Hippocampal formation (tissue), 2 donors: Measurements from ENCODE around the gene GTPBP3.

Source experiments
- DNase-seq, 2 donors: peaks; one replicate each; lab custom pipeline; 2025; lab: John Stamatoyannopoulos, UW

The GTPBP3 gene

DNA sequence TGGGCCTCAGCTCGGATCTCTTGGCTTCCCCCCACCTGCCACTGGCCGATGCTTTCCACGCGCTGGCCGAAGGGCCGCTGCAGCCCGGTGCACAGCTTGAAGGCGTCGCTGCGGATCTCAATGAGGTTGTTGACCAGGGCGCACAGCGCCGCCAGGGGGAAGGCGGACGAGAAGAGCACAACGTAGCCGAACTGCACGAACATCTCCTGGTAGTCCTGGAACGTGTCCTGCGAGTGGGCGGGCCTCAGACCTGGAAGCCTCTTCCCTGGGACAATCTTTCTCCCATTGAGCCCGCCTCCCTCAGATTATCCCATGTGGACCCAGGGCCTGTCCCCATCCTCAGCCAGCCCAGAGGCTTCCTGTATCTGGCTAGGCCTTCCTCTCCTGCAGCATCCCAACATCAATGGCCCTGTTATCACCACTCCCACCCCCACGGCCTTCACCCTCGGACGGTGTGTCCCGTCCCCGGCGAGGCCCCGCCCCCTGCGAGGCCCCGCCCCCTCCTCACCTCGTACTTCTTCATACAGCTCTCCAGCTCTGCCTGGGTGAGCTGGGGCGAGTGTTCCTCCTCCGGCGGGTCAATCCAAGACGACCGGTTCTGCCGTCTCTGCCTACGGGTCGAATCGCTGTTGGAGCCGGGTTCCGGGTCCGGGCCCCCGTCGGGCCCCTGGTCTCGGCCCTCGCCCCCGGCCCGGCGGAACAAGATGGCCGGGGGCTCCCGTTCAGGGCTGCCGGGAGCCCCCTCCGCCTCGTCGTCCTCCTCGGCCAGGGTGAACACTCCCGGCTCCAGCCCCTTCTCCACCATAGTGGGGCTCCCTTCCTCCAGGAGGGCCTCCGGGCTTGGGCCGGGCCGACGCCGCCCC lies 9.5 kb upstream of the GTPBP3 start:
- DNase-seq: no peak

DNA sequence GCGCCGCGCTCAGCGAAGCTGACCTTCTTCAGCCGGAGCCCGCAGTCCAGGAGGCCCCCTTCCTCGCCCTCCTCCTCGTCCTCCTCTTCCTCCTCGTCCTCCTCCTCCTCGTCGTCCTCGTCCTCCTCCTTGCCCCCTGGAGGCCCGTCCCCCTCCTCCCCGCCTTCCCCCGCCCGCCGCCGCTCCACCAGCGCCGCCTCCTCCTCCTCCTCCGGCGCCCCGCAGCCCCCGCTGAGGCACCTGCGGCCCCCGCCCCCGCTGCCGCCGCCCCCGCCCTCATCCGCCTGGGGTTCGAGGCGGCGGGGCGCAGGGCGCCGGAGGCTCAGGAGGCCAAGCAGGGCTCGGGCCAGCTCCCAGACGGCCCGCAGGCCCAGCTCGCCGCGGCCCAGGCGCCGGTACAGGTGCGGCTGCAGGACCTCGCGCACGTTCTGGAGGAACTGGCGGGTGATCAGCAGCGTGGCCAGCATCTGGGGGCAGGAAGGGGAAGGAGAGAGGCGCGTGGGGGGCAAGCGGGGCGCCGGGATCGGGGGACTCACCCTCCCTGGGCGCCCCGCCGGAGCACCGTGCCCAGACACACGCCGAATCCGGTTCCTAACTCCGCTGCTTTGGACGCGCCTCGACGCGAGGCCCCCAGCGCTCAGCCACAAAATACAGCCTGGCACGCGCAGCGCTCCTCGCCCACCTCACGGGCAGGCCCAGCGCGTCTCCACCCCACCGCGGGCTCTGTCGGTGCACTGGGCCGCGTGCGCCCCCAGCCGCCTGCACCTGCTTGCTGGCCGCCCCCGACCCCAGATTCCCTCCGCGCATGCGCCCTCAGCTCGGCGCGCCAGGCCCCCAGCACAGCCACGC lies 8.6 kb upstream of the GTPBP3 start:
- no peak for DNase-seq

DNA sequence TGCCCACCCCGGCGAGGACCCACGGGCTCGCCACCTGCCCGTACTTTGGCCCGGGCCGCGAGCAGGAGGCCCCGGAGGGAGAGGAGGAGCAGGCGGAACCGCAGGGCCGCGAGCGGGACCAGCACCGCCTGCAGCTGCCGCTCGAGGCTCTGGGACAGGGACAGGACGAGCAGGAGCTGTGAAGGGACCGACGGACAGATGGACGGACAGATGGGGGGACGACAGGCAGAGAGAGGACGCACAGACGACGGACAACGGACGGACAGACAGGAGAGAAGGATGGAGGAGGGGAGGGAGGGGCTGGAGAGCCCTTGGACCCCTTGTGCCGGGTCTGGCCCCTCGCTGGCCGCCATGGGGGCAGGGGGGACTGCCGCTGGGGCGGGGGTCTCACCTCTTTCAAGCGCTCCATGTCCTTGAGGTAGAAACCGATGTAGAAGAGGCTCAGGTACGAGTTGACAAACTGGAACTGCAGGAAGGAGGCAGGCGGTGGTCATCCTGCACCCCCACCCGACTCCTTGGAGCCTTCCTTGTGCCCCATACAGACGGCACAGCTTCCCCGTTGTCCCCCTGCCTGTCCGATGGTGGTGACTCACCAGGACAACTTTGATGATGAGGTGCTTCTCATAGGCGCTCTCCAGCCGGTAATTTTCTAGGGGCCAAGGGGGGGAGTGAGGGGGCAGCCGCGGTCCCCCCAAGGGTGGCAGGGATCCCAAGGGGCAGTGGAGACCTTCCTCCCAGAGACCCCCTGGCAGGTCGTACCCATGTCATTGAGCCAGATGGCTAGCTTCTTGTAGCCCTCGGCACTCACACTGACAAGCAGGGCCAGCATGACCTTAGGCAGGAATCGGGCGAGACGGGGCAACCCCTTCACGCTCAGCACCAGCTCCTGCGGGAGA lies 7.7 kb upstream of the GTPBP3 start:
- no peak for DNase-seq

DNA sequence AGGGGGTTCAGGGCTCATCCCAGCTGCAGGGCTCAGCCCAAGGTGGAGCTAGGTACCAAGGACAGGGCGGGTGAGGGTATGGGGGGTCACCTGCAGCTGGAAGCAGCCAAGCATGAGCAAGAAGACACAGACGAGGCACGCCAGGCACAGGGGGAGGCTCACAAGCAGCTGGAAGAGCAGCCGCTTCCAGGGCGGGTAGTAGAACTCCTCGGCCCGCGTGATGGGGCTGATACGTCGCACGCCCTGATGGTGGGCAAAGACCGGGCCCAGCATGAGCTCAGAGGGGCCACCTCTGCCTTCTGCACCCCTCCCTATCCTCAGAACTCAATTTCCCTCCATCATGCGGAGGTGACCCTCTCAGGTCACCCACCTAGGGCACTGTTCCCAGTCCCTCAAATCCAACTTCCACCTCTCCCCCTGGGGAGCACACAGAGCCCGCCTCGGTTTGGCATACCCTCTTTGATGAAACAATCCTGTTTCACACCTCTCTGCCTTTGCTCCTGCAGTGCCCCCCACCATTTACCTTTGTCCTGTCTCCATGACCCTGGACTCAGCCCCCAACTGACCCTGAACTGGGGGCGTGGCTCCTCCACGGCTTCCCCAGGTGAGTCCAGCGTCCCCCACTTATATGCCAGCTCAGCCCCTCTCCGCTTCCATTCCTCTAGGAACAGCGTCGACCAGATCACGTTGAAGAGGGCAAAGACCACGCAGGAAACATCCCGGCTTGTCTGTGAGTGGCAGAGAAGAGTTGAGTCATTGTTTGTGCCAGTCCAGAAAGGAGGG lies 6.9 kb upstream of the GTPBP3 start:
- DNase-seq: no peak

DNA sequence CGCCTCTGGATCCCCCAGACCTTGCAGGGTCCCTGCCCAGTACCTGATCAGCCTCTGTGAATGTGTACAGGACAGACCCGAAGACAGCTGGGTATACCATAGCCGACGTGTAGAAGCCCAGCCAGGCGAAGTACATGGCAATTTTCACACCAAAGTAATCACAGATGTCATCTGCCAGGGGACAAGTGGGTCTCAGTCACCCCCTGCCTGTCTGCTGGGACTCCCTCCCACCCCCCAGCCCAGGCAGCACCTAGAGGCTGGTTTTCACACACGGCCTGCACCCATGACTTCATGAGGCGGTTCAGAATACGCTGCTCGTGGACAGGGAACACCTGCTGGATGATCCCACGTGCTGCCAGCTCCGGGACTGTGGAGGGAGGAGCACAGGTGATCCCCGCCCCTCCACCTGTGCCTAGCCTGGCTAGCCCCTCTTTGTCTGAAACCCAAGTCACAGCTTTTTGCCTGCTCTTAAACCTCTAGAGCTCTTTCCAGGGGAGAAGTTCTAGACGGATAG lies 6.3 kb upstream of the GTPBP3 start:
- no peak for DNase-seq

DNA sequence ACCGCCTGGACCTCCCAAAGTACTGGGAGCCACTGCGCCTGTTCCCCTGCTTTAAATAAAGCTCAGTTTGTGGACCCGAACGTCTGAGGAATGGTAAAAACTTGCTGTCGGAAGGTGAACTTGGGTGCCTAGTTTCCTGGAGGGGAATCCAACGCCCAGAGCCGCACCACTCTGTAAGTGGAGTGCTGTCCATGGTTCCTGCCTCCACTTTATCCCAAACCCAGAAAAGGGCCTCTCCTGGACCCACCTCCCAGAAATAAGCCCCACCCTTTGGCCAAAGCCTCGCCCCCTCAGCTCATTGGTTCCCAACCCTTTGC lies 5.0 kb upstream of the GTPBP3 start:
- no peak for DNase-seq

DNA sequence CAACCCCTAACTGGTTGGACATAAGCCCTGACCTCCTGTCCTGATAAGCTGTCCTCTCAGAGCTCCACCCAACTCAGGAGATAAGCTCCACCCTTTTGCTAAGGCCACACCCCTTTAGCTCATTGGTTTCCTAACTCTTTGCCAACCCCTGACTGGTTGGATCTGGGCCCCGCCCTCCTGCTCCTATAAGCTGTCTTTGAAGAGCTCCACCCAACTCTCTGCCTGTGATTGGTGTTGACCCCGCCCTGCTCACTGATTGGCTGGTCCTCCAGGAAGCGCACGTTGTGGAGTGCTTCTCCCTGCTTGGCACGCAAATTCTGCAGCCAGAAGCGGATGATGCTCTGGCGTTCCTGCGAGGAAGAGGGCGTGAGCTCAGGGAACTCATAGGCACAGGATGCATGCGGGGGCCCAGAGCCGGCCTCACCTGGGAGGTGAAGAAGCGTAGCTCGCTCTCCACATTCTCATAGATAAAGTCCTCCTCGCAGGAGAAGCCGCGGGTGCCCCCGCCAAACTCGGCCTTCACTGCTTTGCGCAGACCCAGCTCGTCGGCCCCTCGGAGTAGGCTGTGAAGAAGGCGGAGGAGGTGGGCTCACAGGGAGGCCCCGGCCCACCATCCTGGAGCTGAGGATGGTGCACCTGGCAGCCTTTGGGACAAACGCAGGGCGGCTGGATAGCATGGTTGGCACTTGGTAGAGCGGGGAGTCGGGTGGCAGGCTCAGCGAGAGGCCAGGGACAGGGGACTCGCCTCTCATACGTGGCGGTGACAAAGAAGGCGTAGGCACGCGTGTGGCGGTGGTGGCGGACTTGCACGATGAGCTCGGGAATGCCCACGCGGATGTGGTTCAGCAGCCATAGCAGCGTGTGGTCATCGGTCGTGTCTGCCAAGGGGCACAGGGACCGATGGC lies 4.4 kb upstream of the GTPBP3 start:
- DNase-seq: peak in 1 of 2 donors; percentile 13

DNA sequence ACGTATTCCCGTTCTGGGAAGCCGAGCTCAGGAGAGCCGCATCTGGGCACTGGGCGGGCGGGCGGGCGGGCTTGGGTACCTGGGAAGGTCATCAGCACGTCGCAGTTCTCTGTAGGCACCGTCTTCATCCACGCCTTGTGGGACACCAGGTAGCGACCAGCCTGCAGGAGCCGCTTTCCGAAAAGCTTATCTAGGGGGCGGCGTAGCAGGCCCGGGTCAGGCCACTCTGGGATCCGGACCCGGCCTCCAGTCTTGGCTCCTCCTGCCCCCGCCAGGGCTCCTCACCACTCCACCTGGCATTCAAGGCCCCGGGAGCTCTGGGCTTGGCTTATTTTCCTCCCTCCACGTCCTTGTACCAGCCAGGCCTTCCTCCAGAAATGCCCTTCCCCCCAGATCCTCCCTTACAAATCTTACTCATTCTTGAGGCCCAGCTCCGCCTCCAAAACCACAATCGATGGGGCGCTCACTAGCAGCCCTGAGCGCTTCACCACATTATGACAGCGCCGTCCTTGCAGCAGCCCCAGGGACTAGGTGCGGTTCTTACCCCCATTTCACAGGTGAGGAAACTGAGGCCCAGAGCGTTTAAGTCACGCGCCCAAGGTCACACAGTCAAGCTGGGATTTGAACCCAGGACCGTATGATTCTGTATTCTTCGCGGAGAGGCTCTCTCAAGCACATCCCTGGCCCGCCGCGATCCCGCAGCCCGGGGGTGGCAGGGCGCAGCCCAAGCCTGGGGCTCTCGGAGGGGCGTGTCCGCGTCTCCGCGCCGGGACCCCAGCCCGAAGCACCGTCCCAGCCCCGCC lies 3.5 kb upstream of the GTPBP3 start:
- no peak for DNase-seq

DNA sequence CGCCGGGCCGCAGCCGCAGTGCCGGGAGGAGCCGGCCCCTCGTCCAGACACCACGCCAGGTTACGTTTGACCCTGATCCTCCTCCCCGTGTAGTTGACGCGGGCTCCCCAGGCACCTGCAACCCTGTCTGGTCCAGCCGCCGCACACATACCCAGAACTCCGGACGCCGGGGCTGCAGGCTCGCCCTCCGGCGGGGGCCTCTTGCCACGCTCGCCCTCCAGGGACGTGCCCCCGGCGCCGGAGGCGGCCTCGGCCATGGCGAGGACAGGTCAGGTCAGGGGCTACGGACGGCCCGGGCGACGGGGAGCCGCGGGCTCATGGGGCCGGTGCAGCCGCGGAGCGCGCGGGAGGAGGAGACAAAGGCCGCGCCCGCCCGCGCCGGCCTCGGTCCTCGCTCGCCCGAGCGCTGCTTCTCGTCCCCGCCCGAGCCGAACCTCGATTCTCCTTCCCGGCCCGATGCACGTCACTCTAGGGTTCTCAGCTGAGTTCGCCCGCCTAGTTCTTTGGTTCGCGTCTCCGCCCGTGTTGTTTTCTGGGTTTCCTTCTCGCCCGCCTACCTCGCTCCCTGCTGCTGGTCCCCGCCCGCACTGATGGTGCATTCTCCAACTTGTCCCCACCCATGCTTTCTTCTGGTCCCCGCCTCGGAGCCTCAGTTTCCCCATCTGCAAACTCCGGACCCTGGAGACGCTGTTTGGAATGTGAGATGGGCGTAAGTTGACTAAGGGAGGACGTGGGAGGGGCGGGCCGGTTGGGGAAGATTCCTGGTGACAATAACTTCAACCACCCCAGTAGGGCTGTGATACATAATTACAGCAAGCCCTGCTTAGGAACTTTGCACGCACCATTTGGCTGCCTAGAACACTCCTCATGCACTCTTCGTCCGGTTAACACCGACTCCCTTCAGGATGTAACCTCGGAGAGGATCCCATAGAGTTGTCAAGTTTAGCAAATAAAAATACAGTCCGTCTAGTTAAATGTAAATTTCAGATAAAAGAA lies 2.6 kb upstream of the GTPBP3 start, which contains the start of gene ANO8:
ANO8 (minus strand) TSS at position 442 of the 996 bp plus-strand sequence; CDS start at position 257, 185 bp downstream.
- DNase-seq: peak; percentile 91 to 96

DNA sequence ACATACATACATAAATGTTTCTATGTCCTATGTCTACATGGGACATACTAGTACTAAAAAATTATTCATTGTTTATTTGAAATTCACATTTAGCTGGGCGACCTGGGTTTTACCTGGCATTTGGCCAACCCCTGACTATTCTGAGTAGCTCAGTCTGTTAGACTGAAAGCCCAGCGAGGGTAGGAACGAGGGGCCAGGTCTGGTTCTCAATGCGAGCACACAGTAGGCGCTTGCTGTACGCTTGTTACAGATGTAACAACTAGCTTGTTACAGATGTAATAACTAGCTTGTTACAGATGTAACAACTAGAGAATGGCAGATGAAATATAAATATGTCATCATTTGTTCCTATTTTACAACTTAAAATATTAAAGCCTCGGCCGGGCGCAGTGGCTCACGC lies 1.8 kb upstream of the GTPBP3 start:
- no peak for DNase-seq

DNA sequence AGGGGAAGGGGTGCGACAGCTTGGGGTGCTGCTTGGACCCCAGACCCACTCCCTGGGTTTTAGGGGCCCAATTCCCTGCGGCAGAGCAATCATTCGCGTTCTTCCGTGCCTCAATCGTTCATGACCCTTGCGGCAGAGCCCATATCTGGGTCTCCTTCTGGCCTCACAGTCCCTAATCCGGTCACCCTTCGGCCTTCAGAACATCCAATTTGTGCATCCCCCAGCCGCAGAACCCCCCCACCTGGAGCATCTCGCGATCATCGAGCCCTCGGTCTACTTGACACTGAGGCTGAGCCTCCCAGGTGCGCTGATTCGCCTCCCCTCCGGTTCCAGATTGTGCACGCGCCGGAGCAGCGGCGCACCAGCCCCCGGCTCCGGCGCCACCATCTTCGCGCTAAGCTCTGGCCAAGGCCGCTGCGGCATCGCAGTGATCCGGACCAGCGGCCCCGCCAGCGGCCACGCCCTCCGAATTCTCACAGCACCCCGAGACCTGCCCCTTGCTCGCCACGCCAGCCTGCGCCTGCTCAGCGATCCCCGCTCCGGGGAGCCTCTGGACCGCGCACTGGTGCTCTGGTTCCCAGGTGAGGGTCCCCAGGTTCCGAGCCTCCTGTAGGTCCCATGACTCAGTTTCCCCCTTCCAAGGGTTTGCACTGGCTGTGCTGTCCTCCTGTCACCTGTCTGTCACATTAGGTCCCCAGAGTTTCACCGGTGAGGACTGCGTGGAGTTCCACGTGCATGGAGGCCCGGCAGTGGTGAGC lies 501 bp downstream of the GTPBP3 start:
- no peak for DNase-seq

DNA sequence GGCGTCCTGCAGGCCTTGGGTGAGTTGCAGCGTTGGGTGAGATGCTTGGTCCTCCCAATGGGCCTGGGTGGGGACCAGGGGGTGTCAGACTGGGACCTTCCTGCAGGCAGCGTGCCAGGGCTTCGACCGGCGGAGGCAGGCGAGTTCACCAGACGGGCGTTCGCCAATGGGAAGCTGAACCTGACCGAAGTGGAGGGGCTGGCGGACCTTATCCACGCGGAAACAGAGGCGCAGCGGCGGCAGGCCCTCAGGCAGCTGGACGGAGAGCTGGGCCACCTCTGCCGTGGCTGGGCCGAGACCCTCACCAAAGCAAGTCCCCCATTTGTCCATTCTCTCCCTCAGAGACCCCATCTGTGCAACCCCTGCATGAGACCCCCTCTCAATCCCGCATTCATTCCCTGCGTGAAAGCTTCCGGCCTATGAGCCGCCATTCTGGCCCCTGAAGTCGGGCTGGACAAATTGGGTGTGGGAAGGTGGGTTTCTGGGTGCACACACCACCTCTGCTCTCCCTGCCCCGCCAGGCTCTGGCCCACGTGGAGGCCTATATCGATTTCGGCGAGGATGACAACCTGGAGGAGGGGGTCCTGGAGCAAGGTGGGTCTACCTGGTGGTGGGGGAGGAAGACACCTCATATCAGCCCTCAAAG lies 1.2 kb downstream of the GTPBP3 start:
- no peak for DNase-seq

DNA sequence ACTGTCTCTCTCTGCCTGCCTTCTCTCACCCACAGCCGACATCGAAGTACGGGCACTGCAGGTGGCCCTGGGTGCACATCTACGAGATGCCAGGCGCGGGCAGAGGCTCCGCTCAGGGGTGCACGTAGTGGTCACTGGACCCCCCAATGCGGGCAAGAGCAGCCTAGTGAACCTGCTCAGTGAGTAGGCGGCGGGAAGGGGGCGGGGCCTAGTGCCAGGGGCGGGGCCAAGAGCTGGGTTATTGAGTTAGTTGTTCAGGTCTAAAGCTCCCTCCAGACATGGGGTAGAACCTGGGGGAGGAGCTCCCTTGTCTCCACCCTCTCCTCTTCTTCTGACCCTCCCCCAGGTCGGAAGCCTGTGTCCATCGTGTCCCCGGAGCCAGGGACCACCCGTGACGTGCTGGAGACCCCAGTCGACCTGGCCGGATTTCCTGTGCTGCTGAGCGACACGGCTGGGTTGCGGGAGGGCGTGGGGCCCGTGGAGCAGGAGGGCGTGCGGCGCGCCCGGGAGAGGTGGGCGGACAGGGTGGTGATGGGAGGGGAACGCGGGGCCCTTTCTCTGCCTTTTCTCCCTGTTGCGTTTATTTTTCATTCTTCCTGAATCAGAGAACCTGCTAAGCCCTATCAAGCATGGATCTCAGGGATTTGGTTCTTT lies 1.9 kb downstream of the GTPBP3 start:
- DNase-seq: no peak

DNA sequence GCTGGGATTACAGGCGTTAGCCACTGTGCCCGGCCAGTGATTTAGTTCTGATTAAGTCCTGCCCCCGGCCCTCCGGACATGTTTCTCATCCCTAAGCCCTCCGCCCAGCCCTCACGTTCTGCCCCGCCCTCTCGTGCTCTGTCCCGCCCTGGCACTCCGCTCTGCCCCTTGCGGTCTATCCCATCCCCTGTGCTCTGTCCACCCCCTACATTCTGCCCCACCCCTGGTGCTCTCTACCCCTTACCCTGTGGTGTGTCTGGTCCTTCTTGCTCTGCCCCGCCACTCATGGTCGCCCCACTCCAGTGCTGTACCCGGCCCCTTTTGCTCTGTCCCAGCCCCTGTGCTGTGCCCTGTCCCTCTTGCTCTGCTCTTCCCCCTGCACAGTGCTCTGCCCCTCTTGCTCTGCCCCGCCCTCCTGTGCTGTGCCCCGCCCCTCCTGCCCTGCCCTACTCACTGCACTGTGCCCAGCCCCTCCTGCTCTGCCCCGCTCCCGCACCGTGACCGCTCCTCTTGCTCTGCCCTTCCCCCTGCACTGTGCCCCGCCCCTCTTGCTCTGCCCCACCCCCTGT lies 3.0 kb downstream of the GTPBP3 start:
- DNase-seq: no peak

DNA sequence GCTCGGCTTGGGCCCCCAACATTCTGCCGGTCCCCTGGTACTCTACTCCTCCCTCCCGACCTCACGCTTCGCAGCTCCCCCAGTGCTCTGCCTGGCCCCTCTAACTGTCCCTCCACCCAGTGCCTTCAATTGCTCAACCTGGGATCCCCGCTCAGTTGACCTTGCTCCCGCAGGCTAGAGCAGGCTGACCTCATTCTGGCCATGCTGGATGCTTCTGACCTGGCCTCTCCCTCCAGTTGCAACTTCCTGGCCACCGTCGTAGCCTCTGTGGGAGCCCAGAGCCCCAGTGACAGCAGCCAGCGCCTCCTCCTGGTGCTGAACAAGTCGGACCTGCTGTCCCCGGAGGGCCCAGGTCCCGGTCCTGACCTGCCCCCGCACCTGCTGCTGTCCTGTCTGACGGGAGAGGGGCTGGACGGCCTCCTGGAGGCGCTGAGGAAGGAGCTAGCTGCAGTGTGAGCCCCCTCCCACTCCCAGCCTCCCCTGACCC lies 3.6 kb downstream of the GTPBP3 start:
- no peak for DNase-seq

DNA sequence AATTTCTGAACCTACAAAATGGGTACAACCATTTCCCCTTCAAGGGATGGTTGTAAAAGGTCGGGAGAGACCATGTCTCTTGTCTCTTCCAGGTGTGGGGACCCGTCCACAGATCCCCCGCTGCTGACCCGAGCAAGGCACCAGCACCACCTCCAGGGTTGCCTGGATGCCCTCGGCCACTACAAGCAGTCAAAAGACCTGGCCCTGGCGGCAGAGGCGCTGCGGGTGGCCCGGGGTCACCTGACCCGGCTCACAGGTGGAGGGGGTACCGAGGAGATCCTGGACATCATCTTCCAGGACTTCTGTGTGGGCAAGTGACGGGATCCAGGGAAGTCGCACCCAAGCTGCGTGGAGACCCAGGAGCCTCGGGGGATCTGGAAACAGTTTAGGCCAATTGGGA lies 4.0 kb downstream of the GTPBP3 start:
- DNase-seq: no peak
